Measurements from ENCODE around the gene CTSA. TPM values are rescaled to one million over a fixed set of nuclear protein-coding genes. Genes with fewer than 3 reads are reported as not detected.

Gene CTSA
- total and polyA plus RNA-seq, 10 donors = 56.6 to 203 (median 176) TPM

- TF ChIP-seq CTCF (IDR thresholded peaks at IDR 0.05 in 8 of 11, conservative IDR thresholded peaks at IDR 0.05 in 3 of 11) (no peak), POLR2A (IDR thresholded peaks at IDR 0.05) (no peak), POLR2AphosphoS5 (IDR thresholded peaks at IDR 0.05) (no peak)
- DNase-seq = peak; percentile 63
- intact Hi-C loops (cut with DNase I; ENCODE audit: low total_unique reads) = no loop called here
- WGBS, 5 donors = 90 to 93% (median 91%) methylated on average over 13 of the region's 13 CpGs
- H3K9me3 ChIP-seq = no peaks in the 10 kb centered on the region
- no peak overlapping the region for H3K4me3 ChIP-seq
- H3K36me3 ChIP-seq = peaks cover 0 to 39% (median 29%) of the 10 kb centered on the region in 6 donors
- H3K4me1 ChIP-seq = peaks cover 16 to 30% (median 25%) of the 10 kb centered on the region in 6 donors
- no peaks in the 10 kb centered on the region for H3K27me3 ChIP-seq (replicated peaks in 1 of 7)
- no peak overlapping the region for H3K27ac ChIP-seq
These were observed 12.9 kb upstream of the CTSA start for GRCh38 chr20:45878076-45878761.

- H3K4me1 ChIP-seq = peaks cover 28 to 58% (median 47%) of the 10 kb centered on the region in 6 donors
- peaks cover 0 to 67% (median 36%) of the 10 kb centered on the region in 6 donors for H3K36me3 ChIP-seq
- DNase-seq = peak; percentile 99
- 0 to 1% (median 1%) methylated on average over 22 to 23 of the region's 23 CpGs for WGBS, 5 donors
- TF ChIP-seq CTCF (IDR thresholded peaks at IDR 0.05 in 8 of 11, conservative IDR thresholded peaks at IDR 0.05 in 3 of 11) (peak in 2 of 11 experiments; percentile 14 to 20), POLR2A (IDR thresholded peaks at IDR 0.05) (no peak), POLR2AphosphoS5 (IDR thresholded peaks at IDR 0.05) (peak; percentile 67 to 93 (median 87))
- H3K27me3 ChIP-seq (replicated peaks in 1 of 7) = no peaks in the 10 kb centered on the region
- intact Hi-C loops (cut with DNase I; ENCODE audit: low total_unique reads) = loop anchor here (10.0 kb wide), 1 partner anchor 86 kb away; the partner anchor contains the start of genes DNTTIP1 and WFDC3
- H3K27ac ChIP-seq = peak within 1 kb of the TSS; percentile 62 to 92 (median 83)
- peak within 1 kb of the TSS; percentile 45 to 83 (median 54) for H3K4me3 ChIP-seq
- no peaks in the 10 kb centered on the region for H3K9me3 ChIP-seq
These were observed 9.9 kb upstream of the CTSA start, which contains the start of gene ZSWIM1 for GRCh38 chr20:45880988-45881788. ZSWIM1 (plus strand) TSS chr20:45881227; CDS start chr20:45882593, 1,366 bp downstream.

GRCh38 chr20:45882469-45883099, 8.6 kb upstream of the CTSA start:
- intact Hi-C loops (cut with DNase I; ENCODE audit: low total_unique reads) = loop anchor here (10.0 kb wide), 1 partner anchor 88 kb away; the partner anchor contains the start of genes DNTTIP1 and WFDC3
- TF ChIP-seq CTCF (IDR thresholded peaks at IDR 0.05 in 8 of 11, conservative IDR thresholded peaks at IDR 0.05 in 3 of 11) (no peak), POLR2AphosphoS5 (IDR thresholded peaks at IDR 0.05) (no peak), POLR2A (IDR thresholded peaks at IDR 0.05) (no peak)
- Histone ChIP-seq H3K4me3 (no peak overlapping the region), H3K27me3 (replicated peaks in 1 of 7) (no peaks in the 10 kb centered on the region), H3K36me3 (peaks cover 0 to 69% (median 34%) of the 10 kb centered on the region in 6 donors), H3K27ac (no peak overlapping the region), H3K9me3 (no peaks in the 10 kb centered on the region), H3K4me1 (peaks cover 28 to 63% (median 48%) of the 10 kb centered on the region in 6 donors)
- WGBS, 5 donors = 80 to 93% (median 84%) methylated on average over 4 of the region's 4 CpGs
- DNase-seq = peak; percentile 19
